Upper lobe of right lung (tissue), 1 donor: ENCODE data around the gene PMM1. TPM values are rescaled to one million over a fixed set of nuclear protein-coding genes. Genes with fewer than 3 reads are reported as not detected.

ENCODE experiments used
- ATAC-seq: fragments of 200-7000 bp; cut with Tn5 transposase; one replicate; pipeline ENCODE4 v1.9.1; 2020; ENCODE audit warnings: mild to moderate bottlenecking, moderate library complexity
- DNase-seq: peaks from one replicate; pipeline ENCODE4 v3.0.0-alpha.2; 2020
- H3K27ac ChIP-seq: fragments of 200-600 bp; one replicate; pipeline ENCODE4 v1.8.0; 2022
- H3K27me3 ChIP-seq: fragments of 200-600 bp; one replicate; pipeline ENCODE4 v1.8.0; 2022; ENCODE audit warnings: mild to moderate bottlenecking
- H3K36me3 ChIP-seq: fragments of 200-600 bp; one replicate; pipeline ENCODE4 v1.8.0; 2022
- H3K4me1 ChIP-seq: fragments of 200-600 bp; one replicate; pipeline ENCODE4 v1.8.0; 2022
- H3K4me3 ChIP-seq: fragments of 200-600 bp; one replicate; pipeline ENCODE4 v1.8.0; 2022; ENCODE audit warnings: mild to moderate bottlenecking
- H3K9me3 ChIP-seq: fragments of 200-600 bp; one replicate; pipeline ENCODE4 v1.8.0; 2022
- intact Hi-C: fragments of 100-400 bp; cut with DNase I; formaldehyde crosslinking; loops from one replicate; pipeline ENCODE4 v1.11.0; 2022
- total RNA-seq: library from RNA; stranded (reverse); fragmentation: NEBNext Ultra II Directional; extraction: Animal tissue kit (Norgen Biotek cat#: 25700); gene quantifications from one replicate; pipeline ENCODE4 v1.2.1, GENCODE V29; 2021
- TF ChIP-seq, protein P1 (sequence below): fragments of 200-600 bp; IDR thresholded peaks from one replicate; pipeline ENCODE4 v1.8.0; 2022; ENCODE audit warnings: antibody characterized with exemption
- donor health status: DM: no; HTN: yes; CAD: no; lungs with severe emphysema.

PMM1 gene
- total RNA-seq, 1 donor from 2014 or later = 44.4 TPM

DNA sequence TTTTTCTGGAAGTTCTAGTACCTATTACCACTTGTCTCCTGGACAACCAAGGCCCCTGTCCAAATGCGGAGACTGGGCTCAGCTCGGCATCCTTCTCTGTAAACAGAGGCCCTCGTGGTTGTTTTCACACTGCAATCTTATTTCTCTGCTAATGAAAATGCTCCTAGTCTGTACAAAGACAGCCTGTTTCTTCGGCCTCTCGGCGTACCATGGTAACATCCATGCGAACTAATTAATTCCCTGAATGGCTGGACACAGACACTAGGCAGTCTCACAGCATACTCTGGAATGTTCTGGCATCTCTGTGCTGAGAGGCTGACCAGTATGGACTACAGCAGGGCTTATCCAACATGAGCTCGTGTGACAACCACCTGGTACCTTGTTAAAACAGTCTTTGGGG lies 51.1 kb downstream of the PMM1 start:
- ATAC-seq = no peak
- Histone ChIP-seq H3K36me3 (peaks cover 25% of the 10 kb centered on the region), H3K27ac (no peak overlapping the region), H3K4me1 (peaks cover 18% of the 10 kb centered on the region), H3K4me3 (no peak overlapping the region), H3K9me3 (no peaks in the 10 kb centered on the region), H3K27me3 (no peaks in the 10 kb centered on the region)
- no peak for DNase-seq
- TF ChIP-seq, protein P1, sequence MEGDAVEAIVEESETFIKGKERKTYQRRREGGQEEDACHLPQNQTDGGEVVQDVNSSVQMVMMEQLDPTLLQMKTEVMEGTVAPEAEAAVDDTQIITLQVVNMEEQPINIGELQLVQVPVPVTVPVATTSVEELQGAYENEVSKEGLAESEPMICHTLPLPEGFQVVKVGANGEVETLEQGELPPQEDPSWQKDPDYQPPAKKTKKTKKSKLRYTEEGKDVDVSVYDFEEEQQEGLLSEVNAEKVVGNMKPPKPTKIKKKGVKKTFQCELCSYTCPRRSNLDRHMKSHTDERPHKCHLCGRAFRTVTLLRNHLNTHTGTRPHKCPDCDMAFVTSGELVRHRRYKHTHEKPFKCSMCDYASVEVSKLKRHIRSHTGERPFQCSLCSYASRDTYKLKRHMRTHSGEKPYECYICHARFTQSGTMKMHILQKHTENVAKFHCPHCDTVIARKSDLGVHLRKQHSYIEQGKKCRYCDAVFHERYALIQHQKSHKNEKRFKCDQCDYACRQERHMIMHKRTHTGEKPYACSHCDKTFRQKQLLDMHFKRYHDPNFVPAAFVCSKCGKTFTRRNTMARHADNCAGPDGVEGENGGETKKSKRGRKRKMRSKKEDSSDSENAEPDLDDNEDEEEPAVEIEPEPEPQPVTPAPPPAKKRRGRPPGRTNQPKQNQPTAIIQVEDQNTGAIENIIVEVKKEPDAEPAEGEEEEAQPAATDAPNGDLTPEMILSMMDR = no peak
- intact Hi-C loops = no loop called here

DNA sequence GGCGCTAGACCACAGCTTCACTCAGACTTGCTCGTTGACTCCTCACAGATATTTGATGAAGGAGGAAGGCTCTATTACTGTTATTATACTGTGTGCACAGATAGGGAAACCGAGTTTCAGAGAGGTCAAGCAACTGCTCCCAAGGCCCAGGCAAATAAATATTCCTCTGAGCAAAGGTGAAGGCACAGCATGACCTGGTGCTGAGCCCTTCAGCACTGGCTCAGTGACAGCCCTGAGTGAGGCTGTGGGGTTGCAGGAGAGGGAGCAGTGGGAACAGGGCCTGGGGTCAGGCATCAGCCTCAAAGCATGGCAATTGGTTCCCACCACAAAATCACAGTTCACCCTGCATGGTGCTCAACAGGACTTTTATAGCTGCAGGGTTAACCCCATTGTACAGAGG lies 52.4 kb downstream of the PMM1 start:
- no peak for DNase-seq
- H3K27me3 ChIP-seq = no peaks in the 10 kb centered on the region
- no peaks in the 10 kb centered on the region for H3K9me3 ChIP-seq
- intact Hi-C loops = no loop called here
- TF ChIP-seq, protein P1 = no peak
- H3K4me1 ChIP-seq = peaks cover 8% of the 10 kb centered on the region
- no peak overlapping the region for H3K4me3 ChIP-seq
- ATAC-seq = no peak
- H3K27ac ChIP-seq = no peak overlapping the region
- H3K36me3 ChIP-seq = peaks cover 25% of the 10 kb centered on the region

DNA sequence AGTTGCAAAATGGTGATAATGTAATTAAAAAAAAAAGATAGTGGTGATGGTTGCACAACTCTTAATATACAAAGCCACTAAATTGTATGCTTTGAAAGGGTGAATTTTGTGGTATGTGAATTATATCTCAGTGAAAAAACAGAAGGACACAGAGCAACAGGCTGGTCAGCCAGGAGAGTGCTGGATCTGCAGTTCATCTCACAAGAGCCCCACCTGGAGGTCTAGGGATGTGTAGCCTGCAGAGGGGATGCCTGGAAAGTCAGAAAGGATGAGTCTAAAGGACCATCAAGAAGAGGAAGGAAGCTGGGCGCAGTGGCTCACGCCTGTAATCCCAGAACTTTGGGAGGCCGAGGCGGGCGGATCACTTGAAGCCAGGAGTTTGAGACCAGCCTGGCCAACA lies 54.4 kb downstream of the PMM1 start:
- DNase-seq (no peak), ATAC-seq (no peak)
- Histone ChIP-seq H3K27ac (no peak overlapping the region), H3K4me1 (peaks cover 4% of the 10 kb centered on the region), H3K9me3 (no peaks in the 10 kb centered on the region), H3K36me3 (peaks cover 38% of the 10 kb centered on the region), H3K27me3 (no peaks in the 10 kb centered on the region), H3K4me3 (no peak overlapping the region)
- TF ChIP-seq, protein P1 = no peak
- intact Hi-C loops = no loop called here

DNA sequence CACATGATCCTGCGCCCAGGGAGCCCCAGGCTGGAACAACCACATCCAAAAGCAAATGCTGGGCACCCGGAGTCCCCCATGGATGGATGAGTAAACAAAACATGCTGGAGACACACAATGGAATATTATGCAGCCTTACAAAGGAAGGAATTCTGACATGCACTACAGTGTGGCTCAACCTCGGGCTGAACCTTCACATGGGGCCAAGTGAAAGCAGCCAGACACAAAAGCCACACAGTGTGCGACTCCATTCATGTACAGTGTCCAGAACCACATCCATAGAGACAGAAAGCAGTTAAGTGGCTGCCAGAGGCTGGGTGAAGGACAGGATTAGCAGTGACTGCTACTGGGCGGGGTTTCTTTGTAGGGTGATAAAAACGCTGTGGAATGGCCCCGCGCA lies 55.4 kb downstream of the PMM1 start:
- DNase-seq (no peak), ATAC-seq (no peak)
- no peaks in the 10 kb centered on the region for H3K27me3 ChIP-seq
- intact Hi-C loops = no loop called here
- H3K9me3 ChIP-seq = no peaks in the 10 kb centered on the region
- no peak overlapping the region for H3K27ac ChIP-seq
- H3K4me3 ChIP-seq = no peak overlapping the region
- peaks cover 42% of the 10 kb centered on the region for H3K36me3 ChIP-seq
- H3K4me1 ChIP-seq = peaks cover 4% of the 10 kb centered on the region
- TF ChIP-seq, protein P1 = no peak

DNA sequence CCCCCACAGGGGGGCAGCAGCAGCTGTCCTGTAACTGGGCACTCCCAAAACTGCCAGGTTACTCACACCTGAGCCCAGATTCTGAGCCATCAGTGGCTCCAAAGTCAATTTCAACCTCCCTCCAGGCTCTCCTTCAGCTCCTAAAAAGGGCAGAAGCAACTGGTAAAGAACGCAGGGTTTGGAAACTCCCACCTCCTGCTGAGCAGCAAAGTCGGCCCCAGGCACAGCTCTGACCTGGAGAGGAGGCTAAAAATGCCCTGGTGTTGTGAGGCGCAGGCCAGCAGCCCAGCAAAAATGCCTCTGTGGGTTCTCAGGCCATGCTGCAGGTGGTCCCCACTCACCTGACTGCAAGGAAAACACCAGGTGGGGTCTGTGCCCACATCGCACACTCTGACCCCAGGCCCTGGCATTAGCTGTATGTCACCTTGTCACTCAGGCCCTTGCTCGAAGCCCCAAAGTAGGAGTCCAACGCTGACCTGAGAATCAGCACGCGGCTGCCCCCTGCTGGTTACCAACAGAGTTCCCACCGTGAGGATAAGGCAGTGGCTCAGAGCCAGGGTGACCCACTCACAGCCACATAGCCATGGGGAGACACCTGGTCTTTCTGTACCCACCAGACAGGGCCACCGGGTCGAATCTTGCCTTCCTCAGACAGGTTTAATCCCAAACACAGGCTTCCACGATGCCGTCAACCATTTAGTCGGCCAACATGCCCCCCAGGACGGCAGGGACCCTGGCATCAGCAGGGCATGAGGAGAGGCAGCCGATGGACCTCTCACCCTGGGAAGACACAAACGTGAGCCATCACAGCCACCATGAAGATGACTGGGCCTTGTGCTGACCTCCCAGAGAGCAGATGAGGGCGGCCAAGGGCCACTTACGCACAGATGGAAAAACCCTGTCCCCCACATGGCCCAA lies 56.5 kb downstream of the PMM1 start:
- Histone ChIP-seq H3K4me1 (peaks cover 4% of the 10 kb centered on the region), H3K9me3 (no peaks in the 10 kb centered on the region), H3K27me3 (no peaks in the 10 kb centered on the region), H3K4me3 (no peak overlapping the region), H3K27ac (no peak overlapping the region), H3K36me3 (peaks cover 49% of the 10 kb centered on the region)
- TF ChIP-seq, protein P1 = peak; percentile 73
- DNase-seq = peak; percentile 83
- intact Hi-C loops = no loop called here
- ATAC-seq = peak; percentile 76
